Measurements from ENCODE around the gene HBD.

The HBD gene

GRCh38 chr11:5232176-5232575 lies 2.1 kb downstream of the HBD start:
- DNase-seq (ENCODE audit: low spot score) = no peak

- DNase-seq (ENCODE audit: low spot score) = no peak
These were observed 3.2 kb downstream of the HBD start for GRCh38 chr11:5231111-5231510.

DNA sequence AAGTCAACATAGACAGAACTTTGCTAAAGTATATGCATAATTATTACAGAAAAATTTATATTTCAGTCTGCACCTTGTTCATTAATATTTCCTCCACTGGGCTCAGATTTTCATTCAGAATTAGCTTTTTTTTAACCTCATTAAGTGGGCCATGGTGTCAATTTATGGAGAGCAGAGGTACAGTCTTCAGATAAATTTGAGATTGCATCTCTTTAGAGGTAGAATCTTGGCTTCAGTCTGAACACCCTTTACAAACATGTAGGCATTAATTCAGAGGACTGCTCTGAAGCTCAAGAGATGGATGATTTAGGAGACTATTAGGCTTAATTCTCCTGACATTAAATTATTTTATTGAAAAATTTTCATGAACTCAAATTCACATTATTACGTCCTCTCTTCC lies 4.0 kb downstream of the HBD start:
- DNase-seq (ENCODE audit: low spot score) = no peak

DNA sequence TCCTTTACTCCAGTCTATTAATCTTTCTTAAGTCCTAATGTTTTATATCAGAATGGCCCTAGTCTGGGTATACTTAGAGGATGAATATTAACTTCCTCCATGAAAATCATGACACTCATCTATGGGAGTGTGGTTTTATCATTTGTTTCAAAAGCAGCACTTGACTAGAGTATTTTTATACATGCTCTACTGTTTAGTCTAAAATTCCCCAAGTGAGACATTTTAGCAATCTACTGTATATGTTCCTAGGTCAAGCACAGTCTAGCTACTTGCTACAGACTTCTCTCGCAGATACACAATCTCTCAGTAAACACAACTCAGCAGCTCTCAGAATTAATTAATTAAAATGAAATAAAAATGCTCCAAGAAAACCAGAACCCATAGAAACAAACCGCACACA lies 4.5 kb downstream of the HBD start:
- DNase-seq (ENCODE audit: low spot score) = no peak

- no peak for DNase-seq (ENCODE audit: low spot score)
These were observed 4.9 kb downstream of the HBD start for GRCh38 chr11:5229356-5229755.

- DNase-seq (ENCODE audit: low spot score) = no peak
These were observed 6.2 kb downstream of the HBD start for GRCh38 chr11:5228124-5228523.

DNA sequence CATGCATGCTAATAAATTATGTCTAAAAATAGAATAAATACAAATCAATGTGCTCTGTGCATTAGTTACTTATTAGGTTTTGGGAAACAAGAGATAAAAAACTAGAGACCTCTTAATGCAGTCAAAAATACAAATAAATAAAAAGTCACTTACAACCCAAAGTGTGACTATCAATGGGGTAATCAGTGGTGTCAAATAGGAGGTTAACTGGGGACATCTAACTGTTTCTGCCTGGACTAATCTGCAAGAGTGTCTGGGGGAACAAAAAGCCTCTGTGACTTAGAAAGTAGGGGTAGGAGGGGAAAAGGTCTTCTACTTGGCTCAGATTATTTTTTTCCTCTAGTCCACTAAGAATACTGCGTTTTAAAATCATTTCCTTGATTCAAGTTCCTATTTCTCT lies 6.6 kb downstream of the HBD start:
- no peak for DNase-seq (ENCODE audit: low spot score)

GRCh38 chr11:5226732-5227310 lies 7.5 kb downstream of the HBD start, which contains the start of gene HBB:
TSS of gene HBB (minus strand) at chr11:5227071. CDS start at chr11:5227021, 50 bp downstream.
- DNase-seq (ENCODE audit: low spot score) = no peak

- DNase-seq (ENCODE audit: low spot score) = no peak
These were observed 8.8 kb downstream of the HBD start for GRCh38 chr11:5225480-5225871.

- DNase-seq (ENCODE audit: low spot score) = no peak
These were observed 9.5 kb downstream of the HBD start for GRCh38 chr11:5224538-5225479.

GRCh38 chr11:5223686-5224085 lies 10.6 kb downstream of the HBD start:
- DNase-seq (ENCODE audit: low spot score) = no peak

- no peak for DNase-seq (ENCODE audit: low spot score)
These were observed 11.1 kb downstream of the HBD start for GRCh38 chr11:5223146-5223545.

- DNase-seq (ENCODE audit: low spot score) = no peak
These were observed 23.9 kb downstream of the HBD start for GRCh38 chr11:5210376-5210885.

DNA sequence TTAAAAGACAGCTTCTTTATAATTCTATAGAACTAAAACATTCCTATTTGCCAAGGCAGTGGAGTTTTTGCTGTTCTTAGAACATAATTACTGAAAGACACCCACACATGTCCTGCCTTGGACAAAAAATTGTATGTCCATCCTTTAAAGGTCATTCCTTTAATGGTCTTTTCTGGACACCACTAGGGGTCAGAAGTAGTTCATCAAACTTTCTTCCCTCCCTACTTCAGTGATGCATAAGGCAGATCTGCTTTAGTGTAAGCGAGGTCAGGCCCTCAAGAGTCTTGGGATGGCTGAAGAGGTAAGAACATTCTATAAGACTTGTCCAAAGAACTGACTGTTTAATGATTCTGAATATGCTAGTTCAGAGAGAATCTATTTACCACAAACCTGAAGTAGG lies 29.5 kb downstream of the HBD start:
- DNase-seq (ENCODE audit: low spot score) = peak; percentile 74

GRCh38 chr11:5203366-5203765 lies 30.9 kb downstream of the HBD start:
- DNase-seq (ENCODE audit: low spot score) = no peak

GRCh38 chr11:5200582-5200981 lies 33.7 kb downstream of the HBD start, which contains the start of gene OR51V1:
TSS of gene OR51V1 (minus strand) at chr11:5200682. CDS start at chr11:5200682, 0 bp downstream.
- no peak for DNase-seq (ENCODE audit: low spot score)

DNA sequence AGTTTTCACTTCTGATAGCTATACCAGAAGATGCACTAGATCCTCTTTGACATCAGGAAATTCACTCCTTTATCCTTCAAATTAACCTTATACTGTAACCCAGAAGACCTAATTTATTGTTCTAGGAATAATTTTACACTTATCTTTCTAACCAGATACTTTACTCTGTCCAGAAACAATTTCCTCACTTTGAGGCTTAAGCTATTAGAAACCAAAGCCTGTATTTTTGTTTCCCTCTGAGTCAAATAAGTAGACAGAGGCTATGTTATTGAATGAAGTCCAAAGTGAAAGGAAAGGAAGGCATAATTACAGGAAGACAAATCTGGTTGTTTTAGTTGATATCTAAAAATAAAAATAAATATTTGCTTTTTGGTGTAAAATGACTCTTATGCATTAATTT lies 36.0 kb downstream of the HBD start:
- no peak for DNase-seq (ENCODE audit: low spot score)

DNA sequence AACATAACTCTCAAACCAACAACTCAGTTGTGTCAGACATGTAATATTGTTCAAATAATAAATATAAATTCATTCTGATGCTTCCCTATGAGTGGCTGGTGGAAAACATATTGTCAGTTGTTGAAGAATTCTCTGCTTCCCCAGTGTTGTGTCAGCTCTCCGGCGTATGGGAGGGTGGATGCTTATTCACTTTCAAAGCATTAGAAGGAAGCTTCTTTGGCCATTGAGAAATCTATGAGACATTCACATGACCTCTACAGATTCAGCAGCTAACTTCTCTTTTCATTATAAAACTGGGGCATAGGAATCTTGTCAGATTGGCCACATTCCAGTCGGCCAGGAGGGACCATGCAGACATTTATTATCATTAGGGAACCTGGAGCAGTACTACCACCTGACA lies 36.7 kb downstream of the HBD start:
- no peak for DNase-seq (ENCODE audit: low spot score)

DNA sequence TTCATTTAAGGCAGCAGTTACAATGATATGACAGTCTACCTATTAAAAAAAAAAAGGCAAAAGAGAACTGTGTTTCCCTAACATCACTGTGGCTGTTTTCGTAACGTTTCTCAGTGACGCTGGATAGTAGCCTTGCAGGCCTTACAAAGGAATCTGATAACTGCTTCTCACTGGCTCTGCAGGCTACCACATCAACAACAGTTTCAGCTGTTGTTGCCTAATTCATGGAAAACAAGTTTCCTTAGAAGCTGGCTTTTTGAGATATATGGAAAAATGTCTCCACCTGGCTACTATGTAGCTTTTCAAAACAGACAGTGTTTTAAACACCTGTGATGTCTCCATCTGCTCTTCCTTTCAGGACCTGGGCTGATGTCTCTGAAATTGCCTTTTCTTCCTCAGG lies 37.6 kb downstream of the HBD start:
- no peak for DNase-seq (ENCODE audit: low spot score)

DNA sequence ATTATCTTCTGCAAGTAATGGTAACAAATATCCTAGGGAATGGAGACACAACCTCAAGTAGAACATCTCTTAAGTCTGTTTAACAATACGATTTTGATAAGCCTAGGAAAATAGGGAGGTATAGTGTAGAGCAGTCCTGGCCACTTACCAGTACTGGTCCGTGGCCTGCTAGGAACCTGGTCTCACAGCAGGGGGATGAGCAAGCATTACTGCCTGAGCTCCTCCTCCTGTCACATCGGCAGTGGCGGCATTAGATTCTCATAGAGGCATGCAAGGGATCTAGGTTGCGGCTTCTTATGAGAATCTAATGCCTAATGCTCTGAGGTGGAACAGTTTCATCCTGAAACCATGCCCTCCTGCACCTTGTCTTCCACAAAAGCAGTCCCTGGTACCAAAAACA lies 38.2 kb downstream of the HBD start:
- DNase-seq (ENCODE audit: low spot score) = no peak

- no peak for DNase-seq (ENCODE audit: low spot score)
These were observed 41.5 kb downstream of the HBD start for GRCh38 chr11:5192738-5193137.

- no peak for DNase-seq (ENCODE audit: low spot score)
These were observed 46.1 kb downstream of the HBD start for GRCh38 chr11:5188201-5188600.
